ENCODE results near the gene ANO6.

- TF ChIP-seq CTCF (IDR thresholded peaks at IDR 0.05) (no peak), KAT7 (CRISPR knock-in tag; IDR thresholded peaks at IDR 0.05; ENCODE audit: borderline replicate concordance) (no peak), TP53 (CRISPR knock-in tag; IDR thresholded peaks at IDR 0.05) (no peak), ZNF281 (CRISPR knock-in tag; IDR thresholded peaks at IDR 0.05) (no peak), MAX (CRISPR knock-in tag; IDR thresholded peaks at IDR 0.05) (no peak), TEAD4 (CRISPR knock-in tag; IDR thresholded peaks at IDR 0.05) (no peak), JUN (CRISPR knock-in tag; IDR thresholded peaks at IDR 0.05) (no peak), AFF4 (CRISPR knock-in tag; IDR thresholded peaks at IDR 0.05; ENCODE audit: borderline replicate concordance) (no peak), SP1 (CRISPR knock-in tag; conservative IDR thresholded peaks at IDR 0.05) (no peak), E2F5 (CRISPR knock-in tag; IDR thresholded peaks at IDR 0.05) (no peak), ESRRA (CRISPR knock-in tag; IDR thresholded peaks at IDR 0.05; ENCODE audit: borderline replicate concordance) (no peak), MLX (CRISPR knock-in tag; IDR thresholded peaks at IDR 0.05) (no peak), ETV6 (CRISPR knock-in tag; IDR thresholded peaks at IDR 0.05) (no peak)
These were observed 29.1 kb upstream of the ANO6 start for GRCh38 chr12:45186762-45187161.

Measured in WTC11 (cell line).